ENCODE results near the gene CRYL1. TPM values are rescaled to one million over a fixed set of nuclear protein-coding genes. Genes with fewer than 3 reads are reported as not detected.
A peak's percentile ranks its signal among the peaks of the same experiment; 100 is the strongest.

The CRYL1 gene
- total and polyA plus RNA-seq, 2 of the 8 experiments (the other 6 are each of a cell fraction or from before 2014, with no cell fraction given) = 1.9 to 6.4 TPM

DNA sequence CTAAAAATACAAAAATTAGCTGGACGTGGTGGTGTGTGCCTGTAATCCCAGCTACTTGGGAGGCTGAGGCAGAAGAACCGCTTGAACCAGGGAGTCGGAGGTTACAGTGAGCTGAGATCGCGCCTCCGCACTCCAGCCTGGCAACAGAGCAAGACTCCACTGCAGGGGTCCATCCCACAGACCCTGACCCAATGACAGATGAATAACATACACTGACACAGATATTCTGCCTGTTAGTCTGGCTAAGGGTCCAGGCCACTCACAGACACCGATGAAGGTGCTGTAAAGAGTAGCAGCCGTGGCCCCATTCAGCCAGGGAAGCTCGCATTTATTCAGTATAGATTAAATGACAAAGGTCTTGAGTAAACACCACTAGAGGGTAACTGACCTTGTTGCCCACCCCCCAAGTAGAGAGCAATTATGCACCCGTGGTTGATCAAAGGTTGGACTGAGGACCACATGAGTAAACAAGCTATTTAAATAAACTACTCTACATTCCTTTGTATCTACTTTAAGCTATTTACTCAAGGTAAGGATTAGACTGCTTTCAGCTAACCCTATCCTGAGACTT is 8.5 kb upstream of the CRYL1 start:
- Histone ChIP-seq H4K20me1 (replicated peaks in 1 of 2; ENCODE audit: control insufficient read depth in 1 of 2, insufficient read depth in 2 of 2, low read length in 2 of 2) (no peaks in the 10 kb centered on the region), H3K4me3 (ENCODE audit: extremely low read depth in 1 of 4, insufficient read depth in 2 of 4, low read depth in 3 of 4, low read length in 4 of 4) (no peak overlapping the region), H3K4me1 (replicated peaks in 1 of 4; ENCODE audit: control insufficient read depth in 3 of 4, insufficient read depth in 4 of 4, low read length in 3 of 4) (no peaks in the 10 kb centered on the region), H2BK5ac (ENCODE audit: low read depth, low read length) (no peak overlapping the region), H2AFZ (ENCODE audit: low read length) (no peak overlapping the region), H4K91ac (replicated peaks; ENCODE audit: insufficient read length, low read length) (no peak overlapping the region), H3K23me2 (ENCODE audit: low read depth, low read length) (no peaks in the 10 kb centered on the region), H3K4me2 (ENCODE audit: insufficient read depth in 1 of 2, low read depth in 2 of 2, low read length in 2 of 2) (no peak overlapping the region), H2BK15ac (ENCODE audit: low read length) (no peak overlapping the region), H3K56ac (replicated peaks; ENCODE audit: insufficient read length, low read depth, low read length) (no peak overlapping the region), H4K5ac (ENCODE audit: insufficient read length, low read depth, low read length) (no peak overlapping the region), H2BK20ac (ENCODE audit: low read length) (no peak overlapping the region), H3K14ac (ENCODE audit: insufficient read length) (no peak overlapping the region), H3K4ac (replicated peaks; ENCODE audit: insufficient read length, low read depth, low read length) (no peak overlapping the region), H3K36me3 (ENCODE audit: control insufficient read depth in 2 of 4, insufficient read depth in 4 of 4, low read length in 3 of 4) (no peaks in the 10 kb centered on the region), H3K27me3 (replicated peaks in 1 of 4; ENCODE audit: control insufficient read depth in 3 of 4, extremely low read depth in 1 of 4, insufficient read depth in 3 of 4, low read length in 3 of 4) (peaks cover 0 to 4% (median 1%) of the 10 kb centered on the region in 4 experiments; a peak in 3 of 7 replicates), H3K79me2 (ENCODE audit: control insufficient read depth in 1 of 2, insufficient read depth in 2 of 2, low read length in 2 of 2) (no peaks in the 10 kb centered on the region), H3K79me1 (ENCODE audit: low read depth, low read length) (no peaks in the 10 kb centered on the region), H3K27ac (ENCODE audit: low read depth, low read length) (no peak overlapping the region), H3K18ac (ENCODE audit: extremely low read depth, low read length) (no peak overlapping the region), H4K8ac (ENCODE audit: extremely low read depth, insufficient read depth, low read length) (no peak overlapping the region), H3K23ac (ENCODE audit: insufficient read length) (no peak overlapping the region), H2BK120ac (replicated peaks; ENCODE audit: low read depth, low read length) (no peak overlapping the region), H3K9ac (replicated peaks in 1 of 4; ENCODE audit: extremely low read depth in 1 of 4, low read depth in 3 of 4, low read length in 3 of 4) (no peak overlapping the region), H2AK5ac (ENCODE audit: low read depth, low read length) (no peak overlapping the region), H2BK12ac (ENCODE audit: low read depth, low read length) (no peak overlapping the region), H3K9me3 (ENCODE audit: insufficient read depth in 2 of 2, low read depth in 1 of 2, low read length in 1 of 2) (peaks cover 2 to 8% of the 10 kb centered on the region in 2 experiments; a peak in 2 of 4 replicates)
- POLR2A ChIA-PET (ENCODE audit: partially characterized antibody) = no interaction called here
- FAIRE-seq = no peak
- no peak for DNase-seq (ENCODE audit: low read depth in 1 of 2, low spot score in 2 of 2)
- CTCF ChIA-PET (ENCODE audit: partially characterized antibody) = interaction anchor here (0.6 to 0.7 kb wide), 2 partner anchors 295 to 616 kb away, joined by 3 read pairs; no protein-coding TSS in a partner anchor
- TF ChIP-seq BCL11A (IDR thresholded peaks at IDR 0.05; ENCODE audit: low read depth in 2 of 2, low read length in 2 of 2) (no peak), CREB1 (IDR thresholded peaks at IDR 0.05) (no peak), NANOG (IDR thresholded peaks at IDR 0.05; ENCODE audit: insufficient read depth, low read depth, low read length, poor library complexity, severe bottlenecking) (peak; percentile 14), RNF2 (IDR thresholded peaks at IDR 0.05; ENCODE audit: borderline replicate concordance, low read depth, low read length, missing control alignments, poor library complexity, severe bottlenecking) (no peak)
- TF ChIP-seq, protein P1, sequence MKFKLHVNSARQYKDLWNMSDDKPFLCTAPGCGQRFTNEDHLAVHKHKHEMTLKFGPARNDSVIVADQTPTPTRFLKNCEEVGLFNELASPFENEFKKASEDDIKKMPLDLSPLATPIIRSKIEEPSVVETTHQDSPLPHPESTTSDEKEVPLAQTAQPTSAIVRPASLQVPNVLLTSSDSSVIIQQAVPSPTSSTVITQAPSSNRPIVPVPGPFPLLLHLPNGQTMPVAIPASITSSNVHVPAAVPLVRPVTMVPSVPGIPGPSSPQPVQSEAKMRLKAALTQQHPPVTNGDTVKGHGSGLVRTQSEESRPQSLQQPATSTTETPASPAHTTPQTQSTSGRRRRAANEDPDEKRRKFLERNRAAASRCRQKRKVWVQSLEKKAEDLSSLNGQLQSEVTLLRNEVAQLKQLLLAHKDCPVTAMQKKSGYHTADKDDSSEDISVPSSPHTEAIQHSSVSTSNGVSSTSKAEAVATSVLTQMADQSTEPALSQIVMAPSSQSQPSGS (IDR thresholded peaks at IDR 0.05; ENCODE audit: low read length) = no peak
- 76% methylated on average over 10 of the region's 10 CpGs; no CpG with 5 or more reads in 1 of the 2 experiments for WGBS, 2 experiments (ENCODE audit: extremely low coverage in 1 of 2, insufficient coverage in 1 of 2, insufficient read length in 1 of 2, insufficient replicate concordance in 2 of 2, low coverage in 1 of 2, low lambda C conversion rate in 2 of 2, missing lambda C conversion rate in 1 of 2)
